Trophoblast cell (in vitro differentiated cells and primary cell): ENCODE results near the gene SCN4A.
A peak's percentile ranks its signal among the peaks of the same experiment; 100 is the strongest.
"Not testable (repeated sequence)": the region's sequence is repeated elsewhere in the genome, so short reads cannot be mapped to it uniquely, and the experiment has no call there.

Experiments used
- DNase-seq, 2 donors: peaks; one replicate each; pipeline ENCODE4 v3.0.0-alpha.2; 2016
- H2AFZ ChIP-seq: 2 replicates; pipeline ENCODE4 v1.6.1; 2013; ENCODE audit warnings: low read length, moderate library complexity, mild to moderate bottlenecking; ENCODE audit not compliant: insufficient read depth, poor library complexity
- H2AK5ac ChIP-seq: 2 replicates; pipeline ENCODE4 v1.6.1; 2013; ENCODE audit warnings: mild to moderate bottlenecking, low read length
- H2BK120ac ChIP-seq: 2 replicates; pipeline ENCODE4 v1.6.1; 2013; ENCODE audit warnings: low read length, mild to moderate bottlenecking, moderate library complexity; ENCODE audit not compliant: insufficient read depth, poor library complexity
- H2BK12ac ChIP-seq: 2 replicates; pipeline ENCODE4 v1.6.1; 2013; ENCODE audit warnings: mild to moderate bottlenecking, low read length, moderate library complexity
- H2BK5ac ChIP-seq: 2 replicates; pipeline ENCODE4 v1.6.1; 2013; ENCODE audit warnings: low read length, low read depth, moderate library complexity, mild to moderate bottlenecking; ENCODE audit not compliant: poor library complexity
- H3K14ac ChIP-seq: 2 replicates; pipeline ENCODE4 v1.6.1; 2013; ENCODE audit warnings: mild to moderate bottlenecking, low read length
- H3K18ac ChIP-seq: 2 replicates; pipeline ENCODE4 v1.6.1; 2013; ENCODE audit warnings: mild to moderate bottlenecking, low read length
- H3K23ac ChIP-seq: 2 replicates; pipeline ENCODE4 v1.6.1; 2013; ENCODE audit warnings: low read length
- H3K27ac ChIP-seq: 2 replicates; pipeline ENCODE4 v1.5.1; 2013; ENCODE audit warnings: low read depth, mild to moderate bottlenecking, inconsistent platforms, low read length, moderate library complexity
- H3K27me3 ChIP-seq: 2 replicates; pipeline ENCODE4 v1.6.1; 2013; ENCODE audit warnings: inconsistent platforms, mild to moderate bottlenecking, low read length, moderate library complexity; ENCODE audit not compliant: insufficient read depth
- H3K36me3 ChIP-seq, 2 experiments: 1 replicate in 1 of 2; 2 replicates in 1 of 2; pipeline ENCODE4 v1.6.1; 2013; ENCODE audit warnings: low read length in 2 of 2, mild to moderate bottlenecking in 2 of 2, moderate library complexity in 1 of 2; ENCODE audit not compliant: insufficient read depth in 2 of 2, control insufficient read depth in 1 of 2
- H3K4ac ChIP-seq: 2 replicates; pipeline ENCODE4 v1.6.1; 2013; ENCODE audit warnings: low read depth, mild to moderate bottlenecking, low read length, moderate library complexity
- H3K4me1 ChIP-seq, 2 experiments: 1 replicate in 1 of 2; 2 replicates in 1 of 2; pipeline ENCODE4 v1.6.1; 2013; ENCODE audit warnings: low read length in 2 of 2, mild to moderate bottlenecking in 2 of 2, moderate library complexity in 1 of 2; ENCODE audit not compliant: insufficient read depth in 2 of 2, control insufficient read depth in 1 of 2
- H3K4me2 ChIP-seq: 2 replicates; pipeline ENCODE4 v1.6.1; 2013; ENCODE audit warnings: inconsistent platforms, mild to moderate bottlenecking, low read length, moderate library complexity
- H3K4me3 ChIP-seq: 2 replicates; pipeline ENCODE4 v1.5.1; 2013; ENCODE audit warnings: mild to moderate bottlenecking, low read depth, low read length, inconsistent platforms
- H3K79me1 ChIP-seq: one replicate; pipeline ENCODE4 v1.6.1; 2013; ENCODE audit warnings: low read length
- H3K79me2 ChIP-seq: 2 replicates; pipeline ENCODE4 v1.6.1; 2013; ENCODE audit warnings: low read length, mild to moderate bottlenecking; ENCODE audit not compliant: control insufficient read depth, insufficient read depth, poor library complexity
- H3K9ac ChIP-seq: 2 replicates; pipeline ENCODE4 v1.6.1; 2013; ENCODE audit warnings: mild to moderate bottlenecking, low read length
- H3K9me3 ChIP-seq: 2 replicates; pipeline ENCODE4 v1.6.1; 2013; ENCODE audit warnings: low read depth, mild to moderate bottlenecking, control low read depth, inconsistent platforms, low read length; ENCODE audit not compliant: insufficient read depth
- H4K12ac ChIP-seq: 2 replicates; pipeline ENCODE4 v1.6.1; 2013; ENCODE audit warnings: low read depth, mild to moderate bottlenecking, low read length, moderate library complexity
- H4K8ac ChIP-seq: 2 replicates; pipeline ENCODE4 v1.6.1; 2013; ENCODE audit warnings: low read depth, mild to moderate bottlenecking, low read length, moderate library complexity
- H4K91ac ChIP-seq: one replicate; pipeline ENCODE4 v1.6.1; 2013; ENCODE audit warnings: low read depth, mild to moderate bottlenecking, low read length, moderate library complexity
- WGBS: extraction: QIAGEN DNeasy Blood & Tissue Kit; methylation state at CpG from one replicate; pipeline ENCODE4 v1.1.7; 2013; ENCODE audit warnings: missing lambda C conversion rate; ENCODE audit not compliant: insufficient read length, insufficient coverage; ENCODE audit errors: extremely low coverage; 5-methylcytosine and 5-hydroxymethylcytosine counted together

SCN4A gene

DNA sequence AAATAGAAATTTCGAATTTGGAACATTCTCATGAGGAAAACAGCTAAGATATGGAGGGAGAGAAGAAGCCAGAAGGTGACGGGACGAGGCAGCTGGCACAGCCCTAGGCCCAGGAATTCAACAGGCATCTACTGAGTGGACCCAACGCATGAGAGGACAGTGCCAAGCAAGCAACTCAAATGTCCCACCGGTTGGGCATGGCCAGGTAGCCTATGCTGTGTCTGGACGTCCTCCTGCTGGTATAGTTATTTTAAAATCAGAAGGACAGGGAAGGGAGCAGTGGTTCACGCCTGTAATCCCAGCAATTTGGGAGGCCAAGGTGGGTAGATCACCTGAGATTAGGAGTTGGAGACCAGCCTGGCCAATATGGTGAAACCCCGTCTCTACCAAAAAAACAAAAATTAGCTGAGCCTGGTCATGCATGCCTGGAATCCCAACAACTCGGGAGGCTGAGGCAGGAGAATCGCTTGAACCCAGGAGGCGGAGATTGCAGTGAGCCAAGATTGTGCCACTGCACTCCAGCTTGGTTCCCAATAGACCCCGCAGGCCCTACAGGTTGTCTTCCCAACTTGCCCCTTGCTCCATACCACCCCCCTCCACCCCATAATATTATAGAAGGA is 56.0 kb downstream of the SCN4A start:
- Histone ChIP-seq H2BK12ac (no peak overlapping the region), H3K9ac (no peak overlapping the region), H3K79me1 (no peaks in the 10 kb centered on the region), H3K9me3 (no peaks in the 10 kb centered on the region), H3K36me3 (no peaks in the 10 kb centered on the region), H3K4me3 (no peak overlapping the region), H3K14ac (no peak overlapping the region), H2AFZ (no peak overlapping the region), H2BK120ac (no peak overlapping the region), H3K23ac (no peak overlapping the region), H2AK5ac (no peak overlapping the region), H3K4me2 (no peak overlapping the region), H4K12ac (no peak overlapping the region), H3K4me1 (no peaks in the 10 kb centered on the region), H3K27me3 (no peaks in the 10 kb centered on the region), H4K8ac (no peak overlapping the region), H3K18ac (no peak overlapping the region), H4K91ac (no peak overlapping the region), H3K27ac (no peak overlapping the region), H3K4ac (no peak overlapping the region), H3K79me2 (no peaks in the 10 kb centered on the region), H2BK5ac (no peak overlapping the region)
- WGBS: no CpG with 5 or more reads among the region's 12 CpGs
- no peak for DNase-seq

GRCh38 chr17:63915753-63916152 is 57.0 kb downstream of the SCN4A start:
- not testable (repeated sequence) for DNase-seq, H3K4me2 ChIP-seq, H2AFZ ChIP-seq, H3K27me3 ChIP-seq, H3K79me1 ChIP-seq, H3K9me3 ChIP-seq, H3K23ac ChIP-seq, H3K4me1 ChIP-seq, H4K12ac ChIP-seq, H2BK120ac ChIP-seq, H3K4ac ChIP-seq, H2BK12ac ChIP-seq, H4K91ac ChIP-seq, H2BK5ac ChIP-seq, H2AK5ac ChIP-seq, H3K79me2 ChIP-seq, H3K36me3 ChIP-seq, H4K8ac ChIP-seq, H3K14ac ChIP-seq, H3K9ac ChIP-seq, H3K27ac ChIP-seq, H3K18ac ChIP-seq, H3K4me3 ChIP-seq
- WGBS: no CpG with 5 or more reads among the region's 10 CpGs

GRCh38 chr17:63914471-63914870 is 58.2 kb downstream of the SCN4A start:
- Histone ChIP-seq H3K79me2 (no peaks in the 10 kb centered on the region), H3K36me3 (no peaks in the 10 kb centered on the region), H3K23ac (no peak overlapping the region), H3K9me3 (no peaks in the 10 kb centered on the region), H3K18ac (no peak overlapping the region), H4K91ac (no peak overlapping the region), H3K4ac (no peak overlapping the region), H2BK5ac (no peak overlapping the region), H3K4me1 (no peaks in the 10 kb centered on the region), H2BK12ac (no peak overlapping the region), H2AK5ac (no peak overlapping the region), H3K27ac (no peak overlapping the region), H2BK120ac (no peak overlapping the region), H3K9ac (no peak overlapping the region), H4K12ac (no peak overlapping the region), H3K14ac (no peak overlapping the region), H3K27me3 (no peaks in the 10 kb centered on the region), H4K8ac (no peak overlapping the region), H3K4me3 (no peak overlapping the region), H2AFZ (no peak overlapping the region), H3K4me2 (no peak overlapping the region), H3K79me1 (no peaks in the 10 kb centered on the region)
- DNase-seq: no peak
- WGBS: no CpG with 5 or more reads among the region's 7 CpGs

DNA sequence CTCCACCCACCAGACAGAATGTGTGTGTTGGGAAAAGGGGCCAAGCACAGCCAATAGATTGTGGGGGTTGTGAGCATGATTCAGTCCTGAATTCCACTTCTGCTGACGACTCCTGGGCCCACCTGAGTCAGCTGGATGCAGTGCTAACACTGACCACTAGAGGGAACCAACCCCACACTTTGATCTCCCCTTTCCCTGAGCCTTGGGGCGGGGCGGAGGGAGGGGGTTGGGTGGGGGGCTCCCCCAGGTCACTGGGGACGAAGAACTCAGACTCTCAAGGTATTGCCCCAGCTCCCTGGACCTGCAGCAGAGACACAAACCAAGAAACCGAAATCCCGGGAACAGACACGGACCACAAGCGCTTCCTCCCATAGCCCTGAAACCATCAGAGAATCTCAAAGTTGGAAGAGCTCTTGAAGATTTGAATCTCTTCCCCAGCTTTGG is 61.0 kb downstream of the SCN4A start:
- Histone ChIP-seq H3K79me2 (no peaks in the 10 kb centered on the region), H3K4me2 (no peak overlapping the region), H3K27me3 (no peaks in the 10 kb centered on the region), H3K27ac (no peak overlapping the region), H2AK5ac (no peak overlapping the region), H4K91ac (no peak overlapping the region), H3K9ac (no peak overlapping the region), H3K4ac (no peak overlapping the region), H2BK5ac (no peak overlapping the region), H3K79me1 (no peaks in the 10 kb centered on the region), H3K23ac (no peak overlapping the region), H2AFZ (no peak overlapping the region), H3K36me3 (no peaks in the 10 kb centered on the region), H4K8ac (no peak overlapping the region), H3K14ac (no peak overlapping the region), H3K4me3 (no peak overlapping the region), H3K9me3 (no peaks in the 10 kb centered on the region), H2BK12ac (no peak overlapping the region), H3K4me1 (no peaks in the 10 kb centered on the region), H4K12ac (no peak overlapping the region), H2BK120ac (no peak overlapping the region), H3K18ac (no peak overlapping the region)
- peak in 1 of 2 donors; percentile 55 for DNase-seq
- WGBS: no CpG with 5 or more reads among the region's 8 CpGs
